GM11168 (cell line): ENCODE data around the gene CACNA1G.

Source experiments
- in situ Hi-C: fragments of 300-500 bp; cut with MboI; formaldehyde crosslinking; loops from one replicate; pipeline ENCODE4 v1.12.0; 2022; ENCODE audit warnings: low sequenced_read_pairs; ENCODE audit not compliant: unreplicated experiment

Gene CACNA1G

GRCh38 chr17:50638966-50639713, 78.6 kb downstream of the CACNA1G start:
- in situ Hi-C loops = no loop called here

GRCh38 chr17:50640686-50641351, 80.3 kb downstream of the CACNA1G start:
- in situ Hi-C loops = no loop called here

GRCh38 chr17:50641357-50641756, 80.8 kb downstream of the CACNA1G start:
- in situ Hi-C loops = no loop called here

DNA sequence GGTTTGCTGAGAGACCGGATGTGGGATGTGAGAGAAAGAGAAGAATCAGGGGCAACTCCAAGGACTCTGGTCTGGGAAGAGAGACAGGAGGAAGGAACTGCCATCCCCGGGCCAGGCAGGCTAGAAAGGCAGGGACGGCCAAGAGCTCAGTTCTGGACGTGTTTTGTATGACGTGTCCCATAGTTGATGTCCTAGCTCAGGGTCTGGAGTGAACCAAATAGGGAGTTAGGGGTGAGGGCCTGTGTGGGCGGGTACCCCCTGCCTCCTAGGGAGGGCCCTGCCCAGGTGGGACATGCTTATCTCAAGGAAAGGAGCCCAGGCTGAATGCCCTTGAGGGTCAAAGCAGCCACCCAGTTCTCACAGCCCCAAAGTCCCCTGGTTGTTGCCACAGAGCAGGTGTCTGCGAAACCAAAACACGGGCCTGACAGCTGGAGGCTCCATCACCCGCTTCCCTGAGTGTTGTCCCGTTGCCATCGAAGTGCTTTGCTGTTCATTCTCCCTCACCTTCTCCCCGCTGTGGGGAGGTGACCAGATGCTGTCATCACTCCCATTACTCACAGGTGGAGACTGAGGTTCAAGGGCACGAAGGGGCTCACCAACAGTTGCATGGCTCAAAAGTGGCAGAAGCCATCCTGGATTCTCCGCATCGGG, 81.7 kb downstream of the CACNA1G start:
- in situ Hi-C loops = no loop called here

DNA sequence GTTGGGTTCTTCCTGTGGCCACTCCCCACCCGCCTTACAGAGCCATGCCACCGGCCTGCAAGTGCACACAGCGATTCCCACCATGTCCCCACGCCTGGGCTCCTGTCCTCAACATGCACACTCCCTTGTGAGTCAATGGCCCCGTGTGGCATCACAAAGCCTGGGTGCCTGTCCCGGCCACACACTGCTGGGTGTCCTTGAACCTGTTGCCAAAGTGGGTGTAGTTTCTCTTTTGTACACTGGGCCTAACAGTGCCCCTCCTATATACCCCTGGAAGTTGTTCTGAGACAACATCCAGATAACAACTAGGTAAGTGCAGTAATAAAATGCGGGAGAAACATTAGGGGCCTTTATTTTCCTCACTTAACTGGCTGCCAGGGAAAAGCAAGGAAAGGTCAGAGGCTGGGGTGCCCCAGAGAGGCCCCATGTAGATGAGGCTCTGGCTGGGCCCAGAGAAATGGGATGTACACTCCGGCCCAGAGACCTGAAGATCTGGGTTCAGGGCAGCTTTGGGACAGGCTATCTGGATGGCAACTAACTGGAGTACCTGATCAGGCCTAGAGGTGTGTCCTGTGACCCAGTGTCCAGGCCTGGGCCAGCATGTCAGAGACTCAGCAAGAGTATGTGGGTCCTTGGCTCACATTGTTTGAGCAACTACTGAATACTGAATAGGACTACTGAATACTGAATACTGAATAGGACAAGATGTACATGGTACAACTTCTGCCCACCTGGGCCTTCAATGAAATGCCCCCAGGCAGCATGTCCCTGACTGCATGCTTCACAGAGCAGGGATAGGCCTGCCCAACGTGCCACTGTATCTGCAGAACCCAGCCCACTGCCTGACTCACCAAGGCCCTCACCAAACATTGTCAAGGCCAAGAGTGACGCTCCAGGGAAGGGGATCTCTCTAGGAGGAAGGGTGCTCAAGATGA, 82.5 kb downstream of the CACNA1G start:
- in situ Hi-C loops = no loop called here

- in situ Hi-C loops = no loop called here
Observed at GRCh38 chr17:50645748-50646682, 85.5 kb downstream of the CACNA1G start.

DNA sequence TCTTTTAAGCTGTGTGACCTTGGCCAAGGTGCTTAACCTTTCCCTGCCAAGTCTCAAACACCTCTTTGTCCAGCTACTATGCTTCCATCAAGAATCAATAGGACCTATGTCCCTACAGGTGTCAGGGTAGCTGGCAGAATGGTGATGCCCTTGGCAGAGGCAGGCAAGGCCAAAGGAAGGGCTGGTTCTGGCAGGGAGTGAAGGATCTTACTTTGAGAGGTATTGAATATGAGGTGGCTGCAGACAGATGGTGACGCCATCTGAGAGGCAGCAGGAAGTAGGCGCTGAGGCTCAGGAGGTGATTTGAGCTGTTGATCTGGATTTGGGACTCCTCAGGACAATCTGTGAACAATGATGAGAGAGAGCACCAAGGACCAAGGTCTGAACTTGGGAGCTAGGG, 86.7 kb downstream of the CACNA1G start:
- in situ Hi-C loops = no loop called here

GRCh38 chr17:50649042-50649908, 88.8 kb downstream of the CACNA1G start:
- in situ Hi-C loops = no loop called here

- in situ Hi-C loops = no loop called here
Observed at GRCh38 chr17:50651661-50652060, 91.1 kb downstream of the CACNA1G start.

- in situ Hi-C loops = no loop called here
Observed at GRCh38 chr17:50653738-50654137, 93.2 kb downstream of the CACNA1G start.

DNA sequence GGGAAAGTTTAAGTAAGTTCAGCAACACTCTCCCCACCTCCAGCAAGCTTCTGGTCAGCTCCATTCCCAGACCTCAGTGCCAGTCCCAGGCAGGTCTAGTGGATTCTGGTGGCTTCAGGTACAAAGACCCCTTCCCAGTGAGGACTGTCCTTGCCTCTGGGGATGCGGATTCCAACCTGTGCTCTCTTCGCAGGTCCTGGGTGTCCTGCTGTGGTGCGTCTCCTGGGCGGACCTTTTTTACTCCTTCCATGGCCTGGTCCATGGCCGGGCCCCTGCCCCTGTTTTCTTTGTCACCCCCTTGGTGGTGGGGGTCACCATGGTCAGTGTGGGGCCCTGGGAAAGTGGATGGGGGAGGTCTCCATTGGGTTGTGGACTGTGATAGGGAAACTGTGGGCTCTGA, 96.0 kb downstream of the CACNA1G start:
- in situ Hi-C loops = no loop called here

DNA sequence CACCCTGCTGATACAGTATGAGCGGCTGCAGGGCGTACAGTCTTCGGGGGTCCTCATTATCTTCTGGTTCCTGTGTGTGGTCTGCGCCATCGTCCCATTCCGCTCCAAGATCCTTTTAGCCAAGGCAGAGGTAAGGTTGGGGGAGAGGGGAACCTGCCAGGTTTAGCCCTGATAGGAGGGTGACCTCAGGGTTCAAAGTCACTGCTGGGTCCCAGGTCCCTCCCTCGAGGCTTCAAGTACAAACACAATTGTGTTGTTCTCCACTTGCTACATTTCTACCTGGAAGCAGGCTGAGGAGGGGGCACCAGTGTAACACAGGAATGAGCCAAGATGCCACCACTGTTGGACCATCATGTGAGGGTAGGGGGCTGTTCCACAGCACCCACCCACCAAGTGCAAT, 96.5 kb downstream of the CACNA1G start:
- in situ Hi-C loops = no loop called here

DNA sequence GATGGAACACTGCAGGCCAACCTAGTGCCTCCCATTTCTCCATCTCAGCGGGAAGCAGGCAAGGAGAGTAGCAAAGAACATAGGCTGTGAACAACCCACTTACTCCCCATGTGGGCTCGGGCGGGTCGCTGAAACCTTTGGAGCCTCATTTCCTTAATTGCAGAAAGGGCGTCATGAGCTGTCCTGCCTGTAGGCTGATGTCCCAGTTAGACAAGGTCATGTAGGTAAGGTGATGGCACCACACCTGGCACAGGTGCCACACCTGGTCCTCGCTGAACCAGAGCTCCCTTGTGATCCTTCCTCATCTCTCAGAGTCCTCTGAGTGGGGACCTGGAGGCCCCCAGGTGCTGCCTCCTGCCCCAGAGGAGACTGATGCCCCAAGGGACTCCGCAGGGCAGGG, 97.1 kb downstream of the CACNA1G start:
- in situ Hi-C loops = no loop called here

DNA sequence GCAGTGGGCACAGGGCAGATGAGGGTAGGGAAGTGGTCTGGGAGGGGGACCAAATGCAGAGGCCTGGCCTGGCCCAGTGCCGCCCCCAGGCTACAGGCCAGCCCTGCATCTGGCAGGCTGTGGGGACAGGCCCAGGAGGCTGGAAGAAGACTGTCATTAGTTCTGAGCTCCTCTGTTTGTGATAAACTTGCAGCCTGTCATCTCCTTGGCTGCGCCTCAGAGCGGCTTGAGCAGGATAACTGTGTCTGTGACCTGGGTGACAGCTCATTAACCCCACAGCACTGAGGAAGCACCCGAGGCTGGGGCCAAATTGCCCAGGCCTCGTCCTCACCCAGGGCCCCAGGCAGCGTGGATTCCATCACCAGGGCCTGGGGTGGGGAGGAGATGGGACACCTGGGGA, 98.1 kb downstream of the CACNA1G start:
- in situ Hi-C loops = no loop called here

GRCh38 chr17:50659179-50659578, 98.7 kb downstream of the CACNA1G start:
- in situ Hi-C loops = no loop called here

DNA sequence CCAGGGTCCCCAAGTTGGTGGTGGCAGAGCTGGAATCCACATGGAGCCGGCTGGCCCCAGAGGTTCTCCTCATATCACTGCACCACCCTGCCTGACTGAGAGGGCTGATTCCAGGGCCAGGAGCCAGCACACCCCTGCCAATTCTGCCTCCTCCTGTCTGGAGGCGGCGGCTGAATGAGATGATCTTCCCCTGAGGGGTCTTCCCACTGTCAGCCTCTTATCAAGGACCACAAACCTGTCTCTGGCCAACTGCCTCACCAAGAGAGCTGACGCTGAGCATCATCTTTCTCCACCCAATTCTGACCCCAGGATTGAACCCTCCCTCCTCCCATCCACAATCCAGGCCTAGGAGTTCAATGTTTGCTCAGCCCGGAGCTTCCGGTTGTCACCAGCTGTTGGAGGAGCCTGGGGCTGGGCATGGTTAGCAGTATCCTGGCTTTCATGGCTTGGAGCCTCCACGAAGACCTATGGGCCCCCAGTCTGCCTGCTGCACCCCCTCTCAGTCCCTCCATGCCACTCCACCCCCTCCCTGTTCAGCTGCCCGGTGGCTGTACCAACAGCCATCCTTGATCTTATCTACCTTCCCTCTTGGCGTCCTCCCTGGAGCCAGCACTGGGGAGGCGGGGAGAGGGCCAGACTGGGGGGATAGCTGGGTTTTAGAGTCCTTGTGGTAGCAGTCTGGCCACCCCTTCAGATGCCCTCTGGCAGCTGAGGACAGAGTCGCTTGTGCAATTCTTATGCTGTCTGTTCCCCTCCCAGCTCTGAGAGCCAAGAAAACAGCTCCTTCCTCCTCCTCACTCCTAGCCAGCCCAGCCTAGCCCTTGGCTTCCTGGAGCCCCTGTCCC, 99.7 kb downstream of the CACNA1G start:
- in situ Hi-C loops = no loop called here

DNA sequence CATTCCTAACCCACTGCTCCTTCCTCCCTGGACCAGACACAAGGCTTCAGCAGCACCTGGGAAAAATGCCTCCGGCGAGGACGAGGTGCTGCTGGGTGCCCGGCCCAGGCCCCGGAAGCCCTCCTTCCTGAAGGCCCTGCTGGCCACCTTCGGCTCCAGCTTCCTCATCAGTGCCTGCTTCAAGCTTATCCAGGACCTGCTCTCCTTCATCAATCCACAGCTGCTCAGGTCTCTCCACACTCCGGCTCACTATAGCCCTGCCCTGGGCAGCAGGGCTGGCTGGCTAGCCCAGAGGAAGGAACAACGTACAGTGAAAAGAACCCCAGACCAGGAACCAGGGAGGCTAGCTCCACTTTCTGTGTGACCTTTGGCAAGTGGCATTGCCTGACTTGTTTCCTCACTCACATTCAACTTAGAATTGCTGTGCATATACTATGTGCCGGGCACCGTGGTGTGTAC, 100.4 kb downstream of the CACNA1G start:
- in situ Hi-C loops = no loop called here
